A673 (cell line): ENCODE results near the gene CCNK.

ENCODE experiments used
- EZH2 ChIP-seq: fragments of 200-600 bp; sonication (generic); IDR thresholded peaks from 2 replicates; pipeline ENCODE4 v1.6.1; 2017; ENCODE audit warnings: borderline replicate concordance, low read depth, mild to moderate bottlenecking, mixed read lengths, antibody characterized with exemption, low read length; ENCODE audit not compliant: poor library complexity, severe bottlenecking
- TF ChIP-seq, protein P1 (sequence below): fragments of 300-800, 200-600 bp; sonication (generic); conservative IDR thresholded peaks from 2 replicates; pipeline ENCODE4 v1.5.1; 2017; ENCODE audit warnings: low read depth, mild to moderate bottlenecking, antibody characterized with exemption, low read length, moderate library complexity, mixed read lengths

- TF ChIP-seq, protein P1, sequence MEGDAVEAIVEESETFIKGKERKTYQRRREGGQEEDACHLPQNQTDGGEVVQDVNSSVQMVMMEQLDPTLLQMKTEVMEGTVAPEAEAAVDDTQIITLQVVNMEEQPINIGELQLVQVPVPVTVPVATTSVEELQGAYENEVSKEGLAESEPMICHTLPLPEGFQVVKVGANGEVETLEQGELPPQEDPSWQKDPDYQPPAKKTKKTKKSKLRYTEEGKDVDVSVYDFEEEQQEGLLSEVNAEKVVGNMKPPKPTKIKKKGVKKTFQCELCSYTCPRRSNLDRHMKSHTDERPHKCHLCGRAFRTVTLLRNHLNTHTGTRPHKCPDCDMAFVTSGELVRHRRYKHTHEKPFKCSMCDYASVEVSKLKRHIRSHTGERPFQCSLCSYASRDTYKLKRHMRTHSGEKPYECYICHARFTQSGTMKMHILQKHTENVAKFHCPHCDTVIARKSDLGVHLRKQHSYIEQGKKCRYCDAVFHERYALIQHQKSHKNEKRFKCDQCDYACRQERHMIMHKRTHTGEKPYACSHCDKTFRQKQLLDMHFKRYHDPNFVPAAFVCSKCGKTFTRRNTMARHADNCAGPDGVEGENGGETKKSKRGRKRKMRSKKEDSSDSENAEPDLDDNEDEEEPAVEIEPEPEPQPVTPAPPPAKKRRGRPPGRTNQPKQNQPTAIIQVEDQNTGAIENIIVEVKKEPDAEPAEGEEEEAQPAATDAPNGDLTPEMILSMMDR = no peak
- TF ChIP-seq EZH2 = no peak
These were observed 35.8 kb downstream of the CCNK start for GRCh38 chr14:99516871-99517642.
